G401 (cell line): Measurements from ENCODE around the gene ICAM3. TPM values are rescaled to one million over a fixed set of nuclear protein-coding genes. Genes with fewer than 3 reads are reported as not detected.

Experiments
- total RNA-seq: library from RNA; depleted of rRNA; stranded (reverse); fragments of >200 nt; shearing (Covaris generic); gene quantifications from 2 replicates; pipeline ENCODE4 v1.2.3, GENCODE V29; 2014; rRNA removed

ICAM3 gene
- total RNA-seq, 1 experiment from 2014 or later: 23.8 TPM

Other genes with a start within 250 kb of the ICAM3 start
- gene ANGPTL6, start 236.9 kb downstream of the ICAM3 start, total RNA-seq: 0.18 and 0.64 TPM in 2 replicates
- gene PPAN, start 233.3 kb downstream of the ICAM3 start, total RNA-seq: 77.4 and 104 TPM in 2 replicates
- gene P2RY11, start 227.9 kb downstream of the ICAM3 start, total RNA-seq: 6.6 and 8.0 TPM in 2 replicates
- gene EIF3G, start 219.7 kb downstream of the ICAM3 start, total RNA-seq: 356 and 383 TPM in 2 replicates
- gene DNMT1, start 144.7 kb downstream of the ICAM3 start, total RNA-seq: 36.9 and 72.9 TPM in 2 replicates
- 8.0 and 14.0 TPM in 2 replicates for gene S1PR2, start 108.3 kb downstream of the ICAM3 start, total RNA-seq
- 134 and 137 TPM in 2 replicates for gene MRPL4, start 87.4 kb downstream of the ICAM3 start, total RNA-seq
- gene ICAM1, start 68.5 kb downstream of the ICAM3 start, total RNA-seq: 14.5 and 16.9 TPM in 2 replicates
- gene ICAM4, start 52.7 kb downstream of the ICAM3 start, total RNA-seq: 2.4 and 7.1 TPM in 2 replicates
- 13.2 and 14.8 TPM in 2 replicates for gene ICAM5, start 49.7 kb downstream of the ICAM3 start, total RNA-seq
- gene ZGLP1, start 29.8 kb downstream of the ICAM3 start, total RNA-seq: 0.55 and 1.6 TPM in 2 replicates
- 25.2 and 26.2 TPM in 2 replicates for gene FDX2, start 23.6 kb downstream of the ICAM3 start, total RNA-seq
- 21.8 and 22.7 TPM in 2 replicates for gene RAVER1, start 6.1 kb downstream of the ICAM3 start, total RNA-seq
- 82.0 and 134 TPM in 2 replicates for gene TYK2, start 40.9 kb upstream of the ICAM3 start, total RNA-seq
- gene CDC37, start 63.9 kb upstream of the ICAM3 start, total RNA-seq: 298 and 319 TPM in 2 replicates
- gene PDE4A, start 80.9 kb upstream of the ICAM3 start, total RNA-seq: 7.6 and 10.7 TPM in 2 replicates
- 141 and 143 TPM in 2 replicates for gene KEAP1, start 163.7 kb upstream of the ICAM3 start, total RNA-seq
- 13.5 and 22.1 TPM in 2 replicates for gene S1PR5, start 177.8 kb upstream of the ICAM3 start, total RNA-seq
- gene ATG4D, start 204.3 kb upstream of the ICAM3 start, total RNA-seq: 50.9 and 58.5 TPM in 2 replicates
- gene KRI1, start 226.4 kb upstream of the ICAM3 start, total RNA-seq: 17.4 and 27.0 TPM in 2 replicates
- gene CDKN2D, start 229.4 kb upstream of the ICAM3 start, total RNA-seq: 12.4 and 15.6 TPM in 2 replicates
- gene AP1M2, start 247.7 kb upstream of the ICAM3 start, total RNA-seq: 75.0 and 80.7 TPM in 2 replicates